GM19463 (cell line): ENCODE measurements around the gene PDPN.
"Not testable (repeated sequence)": the region's sequence is repeated elsewhere in the genome, so short reads cannot be mapped to it uniquely, and the experiment has no call there.

Experiments
- ATAC-seq: cut with Tn5 transposase; IDR thresholded peaks from one replicate; pipeline ENCODE4 v1.9.1; 2021; ENCODE audit warnings: mild to moderate bottlenecking, moderate library complexity; ENCODE audit not compliant: unreplicated experiment

The PDPN gene, protein sequence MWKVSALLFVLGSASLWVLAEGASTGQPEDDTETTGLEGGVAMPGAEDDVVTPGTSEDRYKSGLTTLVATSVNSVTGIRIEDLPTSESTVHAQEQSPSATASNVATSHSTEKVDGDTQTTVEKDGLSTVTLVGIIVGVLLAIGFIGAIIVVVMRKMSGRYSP

DNA sequence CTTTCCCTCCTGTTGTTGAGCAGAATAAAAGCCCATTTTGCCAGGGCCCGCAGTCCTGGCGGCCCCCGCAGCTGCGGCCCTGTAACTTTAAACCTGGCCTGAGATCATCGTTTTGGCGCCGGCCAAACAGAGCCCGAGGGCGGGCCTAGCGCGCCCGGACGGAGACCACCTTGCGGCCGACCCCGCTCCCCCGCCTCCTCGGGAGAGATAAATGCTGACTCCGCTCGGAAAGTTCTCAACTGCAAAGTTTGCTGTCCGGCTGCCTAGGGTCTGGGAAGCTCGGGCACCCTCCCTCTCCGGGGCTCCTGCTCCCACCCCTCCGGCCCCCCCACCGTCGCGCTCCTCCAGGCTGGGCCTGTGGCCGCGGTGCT lies at the start of gene PDPN:
PDPN (plus strand) TSS at position 238 of the 371 bp plus-strand sequence. CDS start 202 bp downstream, outside the sequence.
- no peak for ATAC-seq

DNA sequence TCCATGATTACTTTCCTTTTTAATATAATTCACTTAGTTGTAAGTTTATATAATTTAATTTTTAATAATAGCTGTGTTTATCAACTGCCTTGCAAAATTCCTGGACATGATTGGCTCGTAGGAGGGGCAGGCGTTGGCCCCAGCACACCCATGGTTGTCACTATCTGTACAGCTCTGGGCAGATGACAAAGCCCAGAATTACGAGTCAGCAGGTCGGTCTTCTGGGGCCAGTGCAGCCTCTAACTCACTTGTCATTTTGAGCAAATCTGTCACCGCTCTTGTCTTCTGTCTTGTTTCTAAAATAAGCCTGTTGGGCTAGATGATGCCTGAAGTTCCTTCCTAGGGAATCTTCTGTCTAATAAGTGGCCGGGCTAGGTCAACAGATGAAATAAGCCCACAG lies 48.4 kb upstream of the PDPN start:
- ATAC-seq, result no peak

DNA sequence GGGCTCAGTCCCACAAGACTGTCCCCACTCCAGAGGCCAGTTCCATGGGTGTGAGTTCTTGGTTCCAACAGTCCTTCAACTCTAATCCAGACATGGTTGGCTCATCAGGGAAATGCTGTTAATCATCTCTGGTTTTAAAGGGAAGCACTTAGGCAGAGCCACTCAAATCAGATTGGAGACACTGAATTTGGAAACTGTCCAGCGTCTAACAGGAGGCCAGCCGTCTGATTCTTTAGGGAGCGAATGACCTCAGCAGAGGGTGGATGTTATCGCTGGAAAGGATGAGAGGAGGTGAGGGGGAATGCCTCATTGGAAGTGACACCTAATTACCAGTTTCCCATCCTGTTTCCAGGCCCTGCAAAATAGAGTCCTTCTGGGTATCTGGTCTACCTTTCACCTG lies 47.1 kb upstream of the PDPN start:
- no peak for ATAC-seq

DNA sequence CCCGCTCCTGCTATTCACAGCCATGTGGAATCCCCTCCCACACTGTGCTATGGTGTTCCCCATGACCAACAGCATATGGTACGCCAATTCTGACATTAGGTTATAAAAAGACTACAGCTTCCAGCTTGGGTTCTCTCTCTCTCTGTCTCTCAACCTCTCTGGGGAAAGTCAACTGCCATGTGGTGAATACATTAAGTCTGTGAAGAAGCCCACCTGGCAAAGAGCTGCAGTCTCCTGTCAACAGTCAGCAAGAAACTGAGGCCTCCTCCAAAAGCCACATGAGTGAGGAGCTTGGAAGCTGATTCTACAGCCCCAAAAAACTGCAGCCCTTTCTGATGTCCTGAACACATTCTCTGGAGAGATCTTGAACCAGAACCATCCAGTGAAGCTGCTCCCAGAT lies 44.8 kb upstream of the PDPN start:
- ATAC-seq, result no peak

DNA sequence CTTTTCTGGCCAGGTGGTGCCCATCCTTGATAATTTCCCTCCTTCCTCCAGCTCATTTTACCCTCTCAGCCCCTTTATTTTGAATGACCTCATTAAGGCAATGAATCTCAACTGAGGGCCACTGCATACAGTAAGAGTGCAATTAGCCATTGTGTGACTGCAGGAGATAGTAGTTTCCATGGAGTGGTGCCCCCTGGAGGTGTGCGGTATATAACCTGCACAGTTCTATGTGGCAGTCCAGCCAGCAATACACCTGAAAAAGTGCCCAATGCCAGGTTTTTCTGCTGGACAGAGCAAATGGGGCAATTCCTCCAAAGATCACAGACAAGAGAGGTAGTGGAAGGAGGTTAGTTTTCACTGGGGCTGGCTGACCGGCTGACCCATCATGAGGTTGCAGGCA lies 43.9 kb upstream of the PDPN start:
- ATAC-seq, result no peak

DNA sequence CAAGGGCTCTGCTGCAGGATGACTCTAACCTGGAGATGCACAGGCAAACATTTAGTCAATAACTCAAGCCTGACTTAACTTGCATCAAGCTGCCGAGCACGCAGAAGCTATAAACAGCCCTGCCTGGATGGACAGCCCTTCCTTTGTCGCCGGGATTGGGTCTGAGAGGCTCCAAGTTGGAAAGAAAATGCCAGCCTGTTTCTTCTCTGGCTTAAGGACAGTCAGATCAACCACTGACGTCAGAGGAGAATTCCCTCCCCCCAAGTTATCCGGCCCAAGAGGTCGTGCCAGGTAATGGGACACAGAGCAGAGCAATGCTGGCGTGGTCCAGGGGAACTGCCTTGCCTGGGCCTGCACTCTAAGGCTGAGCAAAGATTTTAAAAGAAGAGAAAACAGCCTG lies 42.8 kb upstream of the PDPN start:
- ATAC-seq, result no peak

DNA sequence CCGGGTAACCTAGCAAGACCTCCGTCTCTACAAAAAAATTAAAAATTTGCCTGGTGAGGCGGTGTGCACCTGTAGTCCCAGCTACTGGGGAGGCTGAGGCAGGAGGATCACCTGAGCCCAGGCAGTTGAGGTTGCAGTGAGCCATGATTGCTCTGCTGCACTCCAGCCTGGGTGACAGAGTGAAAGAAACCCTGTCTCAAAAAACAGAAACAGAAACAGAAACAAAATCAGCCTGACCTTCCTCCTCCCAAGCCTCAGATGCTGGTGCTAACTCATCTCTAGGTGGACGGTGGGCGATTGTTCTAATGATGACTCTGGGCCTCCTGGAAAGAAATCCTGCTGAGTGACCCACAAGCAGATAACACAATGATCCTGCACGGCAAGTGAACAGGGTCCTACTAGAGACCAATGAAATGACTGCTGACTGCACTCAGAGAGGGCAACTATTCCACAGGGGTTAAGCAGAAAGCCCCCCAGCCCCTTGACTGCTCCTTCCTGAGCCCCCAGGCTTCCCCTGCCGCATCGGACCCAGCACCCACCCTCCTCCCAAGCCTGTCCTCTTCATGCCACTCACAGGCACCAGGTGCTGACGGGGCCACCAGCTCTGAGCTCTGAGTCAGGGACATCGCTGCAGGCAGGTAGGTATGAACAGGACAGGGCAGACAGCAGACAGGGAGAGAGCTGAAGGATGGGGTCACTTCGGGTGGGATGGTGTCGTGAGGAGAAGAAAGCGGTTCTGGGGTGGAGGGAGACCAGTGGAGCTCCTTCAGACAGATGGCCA lies 42.0 kb upstream of the PDPN start:
- ATAC-seq, result no peak

DNA sequence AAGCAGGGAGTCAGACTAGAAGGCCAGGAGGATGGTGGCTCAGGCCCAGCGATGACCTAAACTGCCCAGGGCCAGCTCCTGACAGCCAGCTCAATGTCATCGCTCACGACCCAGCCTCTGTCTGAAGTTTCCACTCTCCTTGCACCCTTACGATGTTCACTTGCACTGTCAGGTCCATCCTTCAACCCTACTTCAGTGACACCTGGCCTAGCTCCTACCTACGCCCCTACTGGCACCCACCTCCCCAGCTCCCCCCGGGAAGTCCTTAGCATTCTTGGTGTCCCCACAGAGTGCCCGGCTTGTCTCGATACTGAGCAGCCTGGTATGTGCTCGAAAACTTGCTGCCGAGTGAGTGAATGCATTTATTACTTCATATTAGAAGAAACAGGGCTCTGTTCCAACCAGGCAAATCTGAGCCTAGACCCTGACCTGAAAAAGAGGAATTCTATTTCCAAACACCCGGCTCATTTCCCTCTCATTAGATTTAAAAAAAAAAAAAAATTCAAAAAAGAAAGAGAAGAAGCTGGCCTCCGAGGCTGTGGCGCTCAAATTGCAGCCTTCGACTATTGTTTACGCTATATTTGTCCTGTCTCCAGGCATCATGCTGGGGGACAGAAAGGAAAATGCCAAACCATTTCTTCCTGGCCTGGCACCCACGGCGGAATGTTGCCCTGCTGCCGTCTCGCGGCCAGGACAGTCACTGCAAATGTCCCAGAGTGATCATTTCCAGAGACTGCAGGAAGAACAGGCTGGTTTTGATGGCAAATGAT lies 40.0 kb upstream of the PDPN start:
- ATAC-seq, result no peak

DNA sequence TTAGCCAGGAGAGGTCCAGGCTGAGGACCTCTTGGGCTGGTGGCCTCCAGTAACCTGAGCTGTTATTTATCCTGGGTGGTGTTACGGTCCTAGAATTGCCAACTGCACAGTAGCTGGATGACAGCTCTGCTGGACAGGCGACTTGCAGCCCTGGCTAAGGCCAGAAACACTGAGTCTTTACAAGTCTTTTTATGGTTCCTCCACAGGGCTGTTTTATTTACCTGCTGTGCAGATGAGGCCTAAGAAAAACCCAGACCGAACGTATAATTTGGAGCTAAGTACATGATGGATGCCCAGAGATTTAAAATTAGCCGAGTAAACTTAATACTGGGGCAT lies 39.4 kb upstream of the PDPN start:
- ATAC-seq, result no peak

DNA sequence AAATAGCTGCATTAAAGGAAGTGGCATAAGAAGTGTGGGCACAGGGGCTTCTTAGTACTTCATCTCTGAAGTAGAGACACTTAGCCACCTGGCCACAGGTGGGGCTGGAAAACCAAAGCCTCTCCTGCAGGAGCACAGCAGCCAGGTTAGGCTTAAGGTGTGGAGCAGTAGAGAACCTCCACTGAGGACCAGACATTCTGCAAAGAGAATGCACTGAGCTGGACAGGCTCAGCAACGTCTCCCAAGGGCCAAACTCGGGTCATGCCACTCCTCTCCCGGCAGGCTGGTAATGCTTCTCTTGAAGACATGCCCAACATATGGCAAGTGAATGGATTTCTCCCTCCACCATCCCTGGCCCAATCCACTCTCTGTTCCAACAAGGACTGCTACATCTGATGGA lies 36.8 kb upstream of the PDPN start:
- ATAC-seq, result no peak

DNA sequence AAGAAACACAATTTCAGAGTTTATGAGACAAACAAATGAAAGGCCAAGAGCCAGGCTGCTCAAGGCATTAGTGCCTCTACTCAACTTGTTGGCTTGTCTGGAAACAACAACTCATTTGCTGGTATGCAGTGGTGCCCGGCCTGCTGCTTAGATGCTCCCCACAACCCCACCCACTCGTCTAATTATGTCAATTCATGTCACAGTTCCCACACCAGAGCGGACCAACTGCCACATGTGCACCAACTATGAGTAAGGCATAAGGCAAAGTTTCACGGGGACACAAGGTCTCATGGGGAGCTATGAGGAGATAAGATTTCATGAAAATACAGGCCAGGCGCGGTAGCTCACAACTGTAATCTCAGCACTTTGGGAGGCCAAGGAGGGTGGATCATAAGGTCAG lies 35.4 kb upstream of the PDPN start:
- ATAC-seq, result no peak

DNA sequence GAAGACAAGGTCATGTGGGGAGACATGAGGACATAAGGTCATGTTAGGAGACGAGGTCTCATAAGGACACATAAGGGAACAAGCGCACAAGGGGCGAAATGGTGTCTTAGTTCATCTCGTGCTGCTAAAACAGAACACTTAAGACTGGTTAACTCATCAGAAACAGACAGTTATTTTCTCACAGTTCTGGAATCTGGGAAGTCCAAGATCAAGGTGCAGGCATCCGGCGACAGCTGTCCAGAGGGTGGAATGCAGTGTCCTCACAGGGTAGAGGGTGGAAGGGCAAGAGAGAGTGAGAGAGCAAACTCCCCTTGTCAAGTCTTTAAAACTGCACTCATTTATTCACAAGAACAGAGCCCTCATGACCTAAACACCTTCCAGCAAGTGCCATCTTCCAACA lies 34.6 kb upstream of the PDPN start:
- no peak for ATAC-seq

DNA sequence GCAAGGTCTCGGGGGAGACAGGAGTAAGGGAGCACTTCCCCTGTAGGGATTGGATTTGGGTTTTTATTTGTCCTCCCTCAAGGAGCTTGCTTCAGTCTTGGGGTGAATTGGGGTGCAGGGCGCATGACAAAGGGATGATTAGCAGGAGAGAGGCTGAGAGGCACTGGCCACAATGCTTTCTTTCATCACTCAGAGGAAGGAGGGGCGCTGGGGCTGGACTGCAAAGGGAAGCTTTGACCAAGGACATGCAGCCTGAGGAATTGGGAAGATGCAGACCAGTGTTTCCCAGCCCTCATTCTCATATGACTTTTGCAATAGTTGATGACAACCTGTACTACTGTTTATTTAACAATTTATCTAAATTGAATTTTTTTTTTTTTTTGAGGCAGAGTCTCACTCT lies 34.1 kb upstream of the PDPN start:
- ATAC-seq, result no peak

DNA sequence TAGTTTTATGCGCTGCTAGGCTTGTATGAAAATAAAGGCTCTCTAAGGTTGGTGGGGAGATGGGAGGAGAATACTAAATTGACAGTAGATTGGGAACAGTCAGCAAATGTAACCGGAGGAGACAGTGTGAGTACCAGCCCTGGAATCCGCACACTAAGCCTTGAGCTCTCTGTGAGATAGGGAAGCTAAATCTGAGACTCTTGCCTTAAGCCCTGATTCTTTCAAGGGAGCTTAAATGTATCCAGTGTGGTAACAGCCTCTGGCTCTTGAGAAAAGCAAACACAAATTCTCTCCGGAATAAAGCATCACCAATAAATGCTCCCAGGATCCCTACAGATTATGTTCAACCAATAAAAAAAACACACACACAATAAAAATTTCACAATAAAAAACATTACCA lies 33.0 kb upstream of the PDPN start:
- ATAC-seq, result no peak

DNA sequence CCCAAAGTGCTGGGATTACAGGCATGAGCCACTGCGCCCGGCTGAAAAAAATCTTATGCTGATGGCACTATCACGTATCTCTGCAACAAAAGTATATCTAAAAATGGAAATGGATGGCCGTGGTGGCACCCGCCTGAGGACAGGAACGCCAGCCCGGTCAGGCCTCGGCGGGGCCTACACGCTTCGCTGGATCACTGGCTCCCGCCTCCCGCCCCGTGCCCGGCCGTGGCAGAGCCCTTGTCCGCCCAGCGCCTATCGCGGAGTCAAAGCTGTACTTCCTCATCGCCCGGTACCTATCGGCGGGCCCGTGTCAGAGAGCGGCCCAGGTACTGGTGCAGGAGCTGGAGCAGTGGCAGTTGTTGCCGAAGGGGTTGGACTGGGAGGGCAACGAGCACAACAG lies 28.8 kb upstream of the PDPN start:
- ATAC-seq, result no peak

DNA sequence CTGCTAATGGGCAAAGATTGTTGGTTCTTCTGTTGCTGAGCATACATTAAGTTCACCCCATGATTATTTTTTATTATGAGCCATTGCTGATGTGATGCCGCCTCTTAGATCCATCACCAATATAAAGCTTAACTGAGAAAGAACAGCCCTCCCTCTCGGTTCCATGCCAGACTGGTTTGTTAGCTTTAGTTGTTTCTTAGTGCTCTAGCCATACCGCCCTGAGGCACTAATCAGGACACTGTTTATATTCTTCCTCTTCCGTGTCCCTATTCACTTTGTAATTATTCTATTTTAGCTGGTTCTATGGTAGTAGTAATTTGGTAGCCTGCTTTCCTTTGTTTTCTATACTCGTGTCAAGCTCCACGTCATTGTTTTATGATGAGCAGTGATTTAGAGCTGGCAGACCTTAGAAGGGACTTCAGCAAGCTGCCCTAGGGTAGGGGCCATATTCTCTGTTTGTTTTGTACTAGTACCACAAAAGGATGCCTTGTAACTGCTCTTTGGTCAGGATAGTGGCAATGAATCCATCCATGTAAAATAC lies 27.3 kb upstream of the PDPN start:
- ATAC-seq, result no peak

DNA sequence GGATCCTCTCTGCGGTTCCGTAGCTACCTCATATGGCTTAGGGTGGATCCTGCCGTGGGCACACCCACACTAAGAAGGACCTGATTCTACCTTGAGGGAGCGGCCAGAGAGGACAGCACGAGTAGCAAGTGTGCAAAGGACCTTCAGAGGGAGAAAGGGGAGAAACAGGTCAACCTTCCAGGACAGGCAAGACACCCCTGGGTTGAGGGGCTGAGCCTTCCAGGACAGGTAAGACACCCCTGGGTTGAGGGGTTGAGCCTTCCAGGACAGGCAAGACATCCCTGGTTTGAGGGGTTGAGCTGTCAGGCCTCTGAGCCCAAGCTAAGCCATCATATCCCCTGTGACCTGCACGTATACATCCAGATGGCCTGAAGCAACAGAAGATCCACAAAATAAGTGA lies 23.1 kb upstream of the PDPN start:
- no peak for ATAC-seq

DNA sequence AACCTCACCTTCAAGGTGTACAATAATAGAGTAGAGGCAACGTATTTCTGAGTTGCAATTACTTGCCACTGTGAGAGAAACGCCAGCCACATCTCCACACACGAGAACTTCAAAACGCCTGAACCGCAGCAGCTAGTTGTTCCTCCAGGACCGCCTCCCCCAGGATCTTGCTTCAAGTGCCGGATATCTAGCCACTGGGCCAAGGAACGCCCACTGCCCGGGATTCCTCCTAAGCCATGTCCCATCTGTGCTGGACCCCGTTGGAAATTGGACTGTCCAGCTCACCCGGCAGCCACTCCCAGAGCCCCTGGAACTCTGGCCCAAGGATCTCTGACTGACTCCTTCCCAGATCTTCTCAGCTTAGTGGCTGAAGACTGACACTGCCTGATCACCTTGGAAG lies 20.7 kb upstream of the PDPN start:
- not testable (repeated sequence) for ATAC-seq

DNA sequence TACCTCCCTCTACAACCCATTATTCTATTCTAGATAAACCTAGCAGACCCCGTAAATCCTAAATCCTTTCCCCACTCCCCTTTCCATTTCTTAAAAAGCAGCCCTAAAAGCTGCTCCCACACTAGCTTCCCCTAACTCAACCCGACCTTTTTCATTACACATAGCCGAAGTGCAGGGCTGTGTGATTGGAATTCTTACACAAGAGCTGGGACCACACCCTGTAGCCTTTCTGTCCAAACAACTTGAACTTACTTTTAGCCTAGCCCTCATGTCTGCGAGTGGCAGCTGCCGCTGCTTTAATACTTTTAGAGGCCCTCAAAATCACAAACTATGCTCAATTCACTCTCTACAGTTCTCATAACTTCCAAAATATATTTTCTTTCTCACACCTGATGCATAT lies 19.6 kb upstream of the PDPN start:
- no peak for ATAC-seq

DNA sequence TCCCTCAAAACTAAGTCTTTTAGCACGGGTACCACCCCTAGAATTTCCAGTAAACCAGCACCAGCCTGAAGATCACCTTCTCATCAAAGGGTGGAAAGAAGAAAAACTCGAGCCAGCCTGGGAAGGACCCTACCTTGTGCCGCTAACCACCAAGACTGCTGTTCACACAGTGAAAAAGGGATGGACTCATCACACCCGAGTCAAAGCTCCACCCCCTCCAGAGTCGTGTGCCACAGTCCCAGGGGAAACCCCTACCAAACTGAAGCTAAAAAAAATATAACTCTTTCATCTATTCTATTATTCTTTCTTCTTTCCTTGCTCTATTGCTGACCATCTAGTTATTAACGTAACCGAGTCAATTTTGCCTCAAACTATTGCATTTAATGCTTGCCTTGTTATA lies 13.2 kb upstream of the PDPN start:
- ATAC-seq, result not testable (repeated sequence)

DNA sequence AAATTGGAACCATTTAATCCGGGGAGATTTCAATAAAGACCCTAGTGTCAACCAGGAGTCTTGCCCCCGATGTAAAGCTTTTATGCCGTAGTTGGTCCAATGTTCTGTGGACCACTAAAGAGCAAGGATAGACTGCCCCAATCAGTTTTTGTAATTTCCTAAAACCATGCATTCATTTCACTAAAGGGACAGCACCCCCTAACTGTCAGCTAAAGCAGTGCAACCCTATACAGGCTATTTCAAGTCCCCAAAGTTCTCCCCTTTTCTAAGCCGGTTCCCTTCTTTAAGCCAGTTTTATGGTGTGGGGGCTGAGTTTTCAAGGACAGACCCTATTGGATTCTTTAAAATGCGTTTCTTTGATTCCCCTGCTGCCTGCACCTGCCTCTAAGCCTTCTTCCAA lies 12.7 kb upstream of the PDPN start:
- no peak for ATAC-seq

DNA sequence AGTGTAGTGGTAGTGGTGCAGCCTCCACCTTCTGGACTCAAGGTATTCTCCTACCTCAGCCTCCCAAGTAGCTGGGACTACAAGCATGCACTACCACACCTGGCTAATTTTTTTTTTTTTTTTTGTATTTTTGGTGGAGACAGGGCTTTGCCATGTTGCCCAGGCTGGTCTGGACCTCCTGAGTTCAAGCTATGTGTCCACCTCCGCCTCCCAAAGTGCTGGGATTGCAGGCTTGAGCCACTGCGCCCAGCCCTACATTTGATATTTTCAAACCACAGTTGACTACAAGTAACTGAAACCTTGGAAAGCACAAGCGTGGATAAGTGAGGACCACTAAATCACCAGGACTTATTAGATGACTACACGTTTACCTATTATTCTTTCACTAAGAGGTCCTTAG lies 10.0 kb upstream of the PDPN start:
- ATAC-seq, result no peak
